Liver (tissue), 9 donors: ENCODE measurements around the gene CARS1. TPM values are rescaled to one million over a fixed set of nuclear protein-coding genes. Genes with fewer than 3 reads are reported as not detected.
A peak's percentile ranks its signal among the peaks of the same experiment; 100 is the strongest.

Source experiments
- DNase-seq: peaks from one replicate; pipeline ENCODE4 v3.0.0-alpha.2; 2017; ENCODE audit warnings: low spot score
- H3K27ac ChIP-seq, 2 donors: one replicate each; pipeline ENCODE4 v1.7.0; 2013; ENCODE audit warnings: inconsistent platforms in 2 of 2, low read length in 2 of 2, control low read depth in 1 of 2, low read depth in 1 of 2, mild to moderate bottlenecking in 1 of 2
- H3K27me3 ChIP-seq, 4 donors: one replicate each; pipeline versions ENCODE4 v1.6.1 to v1.7.0; 2013; ENCODE audit warnings: low read length in 3 of 4, inconsistent platforms in 1 of 4, mild to moderate bottlenecking in 1 of 4, moderate library complexity in 1 of 4; ENCODE audit not compliant: control insufficient read depth in 4 of 4, insufficient read depth in 4 of 4
- H3K36me3 ChIP-seq, 4 donors: one replicate each; pipeline versions ENCODE4 v1.6.1 to v1.7.0; 2013; ENCODE audit warnings: low read length in 3 of 4, mild to moderate bottlenecking in 3 of 4, low read depth in 1 of 4, moderate library complexity in 1 of 4; ENCODE audit not compliant: control insufficient read depth in 4 of 4, insufficient read depth in 3 of 4
- H3K4me1 ChIP-seq, 4 donors: one replicate each; pipeline versions ENCODE4 v1.6.1 to v1.7.0; 2013; ENCODE audit warnings: low read length in 3 of 4, mild to moderate bottlenecking in 3 of 4, moderate library complexity in 1 of 4; ENCODE audit not compliant: control insufficient read depth in 4 of 4, insufficient read depth in 4 of 4
- H3K4me3 ChIP-seq, 3 donors: one replicate each; pipeline versions ENCODE4 v1.6.1 to v1.7.0; 2013; ENCODE audit warnings: low read length in 3 of 3, control low read depth in 1 of 3, low read depth in 1 of 3, mild to moderate bottlenecking in 1 of 3
- H3K9ac ChIP-seq, 2 donors: one replicate each; pipeline ENCODE4 v1.7.0; 2013; ENCODE audit warnings: low read length in 2 of 2, mild to moderate bottlenecking in 2 of 2, moderate library complexity in 2 of 2, control low read depth in 1 of 2, low read depth in 1 of 2
- H3K9me3 ChIP-seq, 4 donors: one replicate each; pipeline versions ENCODE4 v1.6.1 to v1.7.0; 2013; ENCODE audit warnings: low read length in 3 of 4; ENCODE audit not compliant: control insufficient read depth in 4 of 4
- ATF3 ChIP-seq: IDR thresholded peaks from 2 replicates; pipeline ENCODE4 v1.6.1; 2016; ENCODE audit warnings: antibody characterized with exemption
- CTCF ChIP-seq: fragments of 150-350 bp; IDR thresholded peaks from 2 replicates; pipeline ENCODE4 v1.5.1; 2017; ENCODE audit warnings: improper control_type of control experiment, low read depth, low read length; ENCODE audit not compliant: missing input control
- EGR1 ChIP-seq, 2 donors: IDR thresholded peaks; 2 replicates each; pipeline ENCODE4 v1.6.1; 2016 to 2018; ENCODE audit warnings: antibody characterized with exemption in 2 of 2, low read depth in 2 of 2
- FOXA1 ChIP-seq: IDR thresholded peaks from 2 replicates; pipeline ENCODE4 v1.6.1; 2016; ENCODE audit warnings: antibody characterized with exemption
- FOXA2 ChIP-seq: IDR thresholded peaks from 2 replicates; pipeline ENCODE4 v1.6.1; 2016; ENCODE audit warnings: antibody characterized with exemption
- GABPA ChIP-seq, 2 donors: IDR thresholded peaks in 1 of 2; conservative IDR thresholded peaks in 1 of 2; 2 replicates each; pipeline ENCODE4 v1.6.1; 2016; ENCODE audit warnings: antibody characterized with exemption in 2 of 2, mild to moderate bottlenecking in 1 of 2, moderate library complexity in 1 of 2
- HNF4A ChIP-seq, 2 donors: conservative IDR thresholded peaks; 2 replicates each; pipeline ENCODE4 v1.6.1; 2016; ENCODE audit warnings: antibody characterized with exemption in 2 of 2, mild to moderate bottlenecking in 2 of 2
- HNF4G ChIP-seq: IDR thresholded peaks from 2 replicates; pipeline ENCODE4 v1.6.1; 2016; ENCODE audit warnings: antibody characterized with exemption
- JUND ChIP-seq, 2 donors: IDR thresholded peaks; 2 replicates each; pipeline ENCODE4 v1.6.1; 2016; ENCODE audit warnings: antibody characterized with exemption in 2 of 2
- RAD21 ChIP-seq, 2 donors: IDR thresholded peaks; 2 replicates each; pipeline ENCODE4 v1.6.1; 2016; ENCODE audit warnings: antibody characterized with exemption in 2 of 2, mild to moderate bottlenecking in 2 of 2
- REST ChIP-seq: IDR thresholded peaks from 2 replicates; pipeline ENCODE4 v1.6.1; 2016; ENCODE audit warnings: antibody characterized with exemption, mild to moderate bottlenecking
- SP1 ChIP-seq: IDR thresholded peaks from 2 replicates; pipeline ENCODE4 v1.6.1; 2018; ENCODE audit warnings: antibody characterized with exemption, mild to moderate bottlenecking
- YY1 ChIP-seq: IDR thresholded peaks from 2 replicates; pipeline ENCODE4 v1.6.1; 2016; ENCODE audit warnings: antibody characterized with exemption, mild to moderate bottlenecking
- ZBTB33 ChIP-seq: IDR thresholded peaks from 2 replicates; pipeline ENCODE4 v1.6.1; 2016; ENCODE audit warnings: antibody characterized with exemption
- WGBS: extraction: QIAGEN DNeasy Blood & Tissue Kit; methylation state at CpG from one replicate; pipeline ENCODE4 v1.1.7; 2013; 5-methylcytosine and 5-hydroxymethylcytosine counted together
- polyA plus RNA-seq, 2 donors: library from polyadenylated mRNA; stranded (reverse) in 1 of 2; unstranded in 1 of 2; fragments of 200-250 nt in 1 of 2; fragments of >200 nt in 1 of 2; fragmentation: Nextera tagmentation in 1 of 2; extraction: Ambion mirVana in 1 of 2; gene quantifications; one replicate each; pipeline versions ENCODE4 v1.2.1 to v1.2.3, GENCODE V29; 2013 to 2015
- total RNA-seq, 2 donors: library from RNA; depleted of rRNA; stranded (reverse); fragments of >200 nt; gene quantifications; one replicate each; pipeline ENCODE4 v1.2.3, GENCODE V29; 2014
- donor health status: healthy.
- donor health status: healthy.
- donor health status: healthy.
- donor health status: healthy.
- donor health status: healthy.

Gene CARS1
- total and polyA plus RNA-seq, 4 donors, result 15.2 to 40.1 (median 22.1) TPM

GRCh38 chr11:2987881-2988861, 69.1 kb downstream of the CARS1 start:
- 59% methylated on average over 11 of the region's 11 CpGs for WGBS
- H3K36me3 ChIP-seq, result no peaks in the 10 kb centered on the region
- H3K4me3 ChIP-seq, result peak overlapping the region in 1 of 3 donors; percentile 4
- H3K27ac ChIP-seq, result no peak overlapping the region
- TF ChIP-seq GABPA (IDR thresholded peaks at IDR 0.05 in 1 of 2, conservative IDR thresholded peaks at IDR 0.05 in 1 of 2) (no peak), CTCF (no peak), RAD21 (IDR thresholded peaks at IDR 0.05) (no peak), ATF3 (no peak)
- H3K27me3 ChIP-seq, result no peaks in the 10 kb centered on the region
- H3K9me3 ChIP-seq, result no peaks in the 10 kb centered on the region
- H3K9ac ChIP-seq, result peak overlapping the region in 1 of 2 donors; percentile 39
- H3K4me1 ChIP-seq, result peaks cover 9 to 48% (median 42%) of the 10 kb centered on the region in 4 donors
- DNase-seq, result no peak

GRCh38 chr11:2983908-2984307, 73.3 kb downstream of the CARS1 start:
- WGBS, result 84% methylated on average over 4 of the region's 4 CpGs
- peaks cover 0 to 3% (median 2%) of the 10 kb centered on the region in 4 donors for H3K36me3 ChIP-seq
- peaks cover 3 to 31% (median 21%) of the 10 kb centered on the region in 4 donors for H3K4me1 ChIP-seq
- H3K27ac ChIP-seq, result no peak overlapping the region
- no peak overlapping the region for H3K4me3 ChIP-seq
- no peaks in the 10 kb centered on the region for H3K9me3 ChIP-seq
- no peaks in the 10 kb centered on the region for H3K27me3 ChIP-seq
- no peak for TF ChIP-seq CTCF
- no peak for TF ChIP-seq HNF4A (conservative IDR thresholded peaks at IDR 0.05)
- TF ChIP-seq SP1, result no peak
- TF ChIP-seq RAD21 (IDR thresholded peaks at IDR 0.05), result no peak
- no peak for TF ChIP-seq EGR1 (IDR thresholded peaks at IDR 0.05; ENCODE audit: low read depth in 2 of 2)
- no peak for TF ChIP-seq JUND (IDR thresholded peaks at IDR 0.05)
- TF ChIP-seq FOXA1, result no peak
- no peak for TF ChIP-seq ZBTB33
- no peak for TF ChIP-seq FOXA2
- no peak for TF ChIP-seq YY1
- no peak for TF ChIP-seq HNF4G
- no peak for TF ChIP-seq GABPA (IDR thresholded peaks at IDR 0.05 in 1 of 2, conservative IDR thresholded peaks at IDR 0.05 in 1 of 2)
- TF ChIP-seq REST, result no peak
- TF ChIP-seq ATF3, result no peak
- no peak overlapping the region for H3K9ac ChIP-seq
- no peak for DNase-seq
